Neural crest cell (in vitro differentiated cells): ENCODE data around the gene UBE2U. TPM values are rescaled to one million over a fixed set of nuclear protein-coding genes. Genes with fewer than 3 reads are reported as not detected.
"Not testable (repeated sequence)": the region's sequence is repeated elsewhere in the genome, so short reads cannot be mapped to it uniquely, and the experiment has no call there.

Experiments used
- DNase-seq: peaks from one replicate; pipeline ENCODE4 v3.0.0; 2021; ENCODE audit warnings: low read depth, mixed read lengths, low spot score
- H3K27ac Mint-ChIP-seq: one replicate; pipeline ENCODE4 v1.8.0; 2021; ENCODE audit warnings: mild to moderate bottlenecking, mixed read lengths; ENCODE audit not compliant: unreplicated experiment
- H3K27me3 Mint-ChIP-seq: 2 replicates; pipeline ENCODE4 v1.8.0; 2021; ENCODE audit warnings: low read depth, mild to moderate bottlenecking, mixed read lengths
- H3K36me3 Mint-ChIP-seq: 2 replicates; pipeline ENCODE4 v1.8.0; 2021; ENCODE audit warnings: low read depth, mild to moderate bottlenecking, mixed read lengths
- H3K4me1 Mint-ChIP-seq: 2 replicates; pipeline ENCODE4 v1.8.0; 2021; ENCODE audit warnings: mixed read lengths
- H3K4me3 Mint-ChIP-seq: one replicate; pipeline ENCODE4 v1.8.0; 2021; ENCODE audit warnings: mild to moderate bottlenecking, mixed read lengths
- H3K9me3 Mint-ChIP-seq: 2 replicates; pipeline ENCODE4 v1.8.0; 2021; ENCODE audit warnings: mixed read lengths
- total RNA-seq: library from RNA; stranded (reverse); gene quantifications from 2 replicates; pipeline ENCODE4 v1.2.1, GENCODE V29; 2021
- TF ChIP-seq, protein P1 (sequence below): fragments of 200-600 bp; sonication (generic); conservative IDR thresholded peaks from 2 replicates; pipeline ENCODE4 v1.5.0; 2021; ENCODE audit warnings: antibody characterized with exemption, mild to moderate bottlenecking

UBE2U gene
- total RNA-seq, 1 donor from 2014 or later, result not detected

GRCh38 chr1:64220241-64220640 lies 16.8 kb downstream of the UBE2U start:
- TF ChIP-seq, protein P1, sequence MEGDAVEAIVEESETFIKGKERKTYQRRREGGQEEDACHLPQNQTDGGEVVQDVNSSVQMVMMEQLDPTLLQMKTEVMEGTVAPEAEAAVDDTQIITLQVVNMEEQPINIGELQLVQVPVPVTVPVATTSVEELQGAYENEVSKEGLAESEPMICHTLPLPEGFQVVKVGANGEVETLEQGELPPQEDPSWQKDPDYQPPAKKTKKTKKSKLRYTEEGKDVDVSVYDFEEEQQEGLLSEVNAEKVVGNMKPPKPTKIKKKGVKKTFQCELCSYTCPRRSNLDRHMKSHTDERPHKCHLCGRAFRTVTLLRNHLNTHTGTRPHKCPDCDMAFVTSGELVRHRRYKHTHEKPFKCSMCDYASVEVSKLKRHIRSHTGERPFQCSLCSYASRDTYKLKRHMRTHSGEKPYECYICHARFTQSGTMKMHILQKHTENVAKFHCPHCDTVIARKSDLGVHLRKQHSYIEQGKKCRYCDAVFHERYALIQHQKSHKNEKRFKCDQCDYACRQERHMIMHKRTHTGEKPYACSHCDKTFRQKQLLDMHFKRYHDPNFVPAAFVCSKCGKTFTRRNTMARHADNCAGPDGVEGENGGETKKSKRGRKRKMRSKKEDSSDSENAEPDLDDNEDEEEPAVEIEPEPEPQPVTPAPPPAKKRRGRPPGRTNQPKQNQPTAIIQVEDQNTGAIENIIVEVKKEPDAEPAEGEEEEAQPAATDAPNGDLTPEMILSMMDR, result no peak
- no peak for DNase-seq
- H3K4me3 Mint-ChIP-seq, result no peak overlapping the region
- H3K9me3 Mint-ChIP-seq, result no peaks in the 10 kb centered on the region
- peak overlapping the region; percentile 74 for H3K27ac Mint-ChIP-seq
- H3K27me3 Mint-ChIP-seq, result no peaks in the 10 kb centered on the region
- no peaks in the 10 kb centered on the region for H3K4me1 Mint-ChIP-seq
- no peaks in the 10 kb centered on the region for H3K36me3 Mint-ChIP-seq

DNA sequence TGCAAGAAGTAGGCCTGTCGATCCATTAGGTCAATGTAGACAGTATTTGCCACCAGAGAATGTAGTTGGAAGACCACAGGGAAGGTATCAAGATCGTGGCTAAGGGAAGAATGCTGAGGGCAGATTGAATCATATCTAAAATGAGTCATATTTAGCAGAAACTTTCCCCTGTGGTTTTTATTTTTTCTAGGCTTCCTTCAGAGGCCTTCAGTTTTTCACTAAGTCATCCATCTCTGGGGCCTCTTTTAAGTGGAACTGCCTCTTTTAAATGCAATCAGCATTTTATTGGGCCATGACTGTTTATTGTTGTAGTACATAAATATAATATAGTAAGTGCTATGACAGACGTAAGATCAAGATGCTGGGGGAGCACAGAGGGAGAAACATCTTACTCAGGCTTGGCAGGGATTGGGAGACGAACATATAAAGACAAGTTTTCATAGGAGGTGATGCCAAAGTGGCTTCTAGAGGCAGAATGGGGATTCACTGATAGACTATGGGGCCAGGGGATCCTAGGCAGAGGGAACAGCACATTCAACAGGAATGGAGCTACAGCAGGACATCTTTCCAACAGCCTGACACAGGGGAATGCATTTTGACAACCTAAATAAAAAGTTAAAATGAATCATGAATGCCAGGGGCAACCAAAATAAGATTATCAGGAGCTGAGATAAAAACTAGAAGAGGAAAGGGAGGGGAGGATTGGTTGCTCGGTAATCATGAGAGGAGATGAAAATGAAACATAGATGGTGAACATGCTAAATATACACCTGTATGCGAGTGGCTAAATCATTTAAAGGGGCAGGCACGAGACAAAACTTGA lies 20.1 kb downstream of the UBE2U start:
- Mint-ChIP-seq H3K27ac (no peak overlapping the region), H3K4me1 (no peaks in the 10 kb centered on the region), H3K9me3 (peaks cover 6% of the 10 kb centered on the region), H3K27me3 (no peaks in the 10 kb centered on the region), H3K36me3 (peaks cover 4% of the 10 kb centered on the region), H3K4me3 (no peak overlapping the region)
- no peak for DNase-seq
- TF ChIP-seq, protein P1, result no peak

GRCh38 chr1:64224236-64224635 lies 20.8 kb downstream of the UBE2U start:
- not testable (repeated sequence) for H3K27ac Mint-ChIP-seq, H3K4me1 Mint-ChIP-seq, H3K4me3 Mint-ChIP-seq, H3K9me3 Mint-ChIP-seq, H3K27me3 Mint-ChIP-seq, DNase-seq, H3K36me3 Mint-ChIP-seq

- TF ChIP-seq, protein P1, result no peak
- H3K36me3 Mint-ChIP-seq, result peaks cover 4% of the 10 kb centered on the region
- no peak overlapping the region for H3K27ac Mint-ChIP-seq
These were observed 24.9 kb downstream of the UBE2U start for GRCh38 chr1:64228167-64228957.

GRCh38 chr1:64229307-64229706 lies 25.9 kb downstream of the UBE2U start:
- TF ChIP-seq, protein P1, result no peak
- peaks cover 10% of the 10 kb centered on the region for H3K9me3 Mint-ChIP-seq
- H3K4me3 Mint-ChIP-seq, result no peak overlapping the region
- DNase-seq, result no peak
- H3K36me3 Mint-ChIP-seq, result peaks cover 4% of the 10 kb centered on the region
- peaks cover 28% of the 10 kb centered on the region for H3K4me1 Mint-ChIP-seq
- H3K27me3 Mint-ChIP-seq, result no peaks in the 10 kb centered on the region
- H3K27ac Mint-ChIP-seq, result no peak overlapping the region

More at GRCh38 chr1:64228167-64228957, 24.9 kb downstream of the UBE2U start:
- Mint-ChIP-seq H3K9me3 (peaks cover 10% of the 10 kb centered on the region), H3K27me3 (no peaks in the 10 kb centered on the region), H3K4me1 (peaks cover 23% of the 10 kb centered on the region), H3K4me3 (no peak overlapping the region)
- DNase-seq, result no peak

DNA sequence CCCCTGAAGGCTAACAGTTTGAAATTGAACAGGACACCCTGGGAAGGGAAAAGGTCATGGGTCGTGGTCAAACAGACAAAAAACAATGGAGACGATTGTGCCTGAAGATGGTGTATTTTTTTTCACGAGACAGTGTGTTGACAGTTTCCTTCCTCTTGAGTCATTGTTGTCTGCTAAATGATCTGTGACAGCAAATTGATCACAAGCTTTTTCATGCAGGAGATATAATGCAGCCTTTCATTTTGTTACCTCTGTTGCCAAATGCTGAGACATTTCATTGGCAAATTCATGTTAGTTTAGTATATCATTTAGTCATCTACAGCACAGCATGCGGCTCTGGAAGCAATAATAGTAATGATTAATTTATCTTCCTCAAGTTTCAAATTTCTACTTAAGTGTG lies 27.7 kb downstream of the UBE2U start:
- TF ChIP-seq, protein P1, result no peak
- no peak for DNase-seq
- Mint-ChIP-seq H3K4me1 (peaks cover 28% of the 10 kb centered on the region), H3K27ac (no peak overlapping the region), H3K27me3 (no peaks in the 10 kb centered on the region), H3K9me3 (peaks cover 8% of the 10 kb centered on the region), H3K36me3 (peaks cover 4% of the 10 kb centered on the region), H3K4me3 (no peak overlapping the region)
